Endothelial cell of umbilical vein (primary cell): Measurements from ENCODE around the gene SLC9C2. TPM values are rescaled to one million over a fixed set of nuclear protein-coding genes. Genes with fewer than 3 reads are reported as not detected.

Experiments used
- BruUV-seq: library from RNA; stranded (reverse); fragments of 400-500 nt; replicated peaks from 2 replicates; lab custom pipeline; 2021; lab: Mats Ljungman, UMichigan
- CTCF ChIA-PET: fragments of 300-600, 350-600 bp; sonication (Branson Sonifier 250); formaldehyde crosslinking; loops from one replicate; lab custom pipeline; 2021; ENCODE audit warnings: antibody characterized with exemption, inconsistent platforms; lab: Charles Lee
- POLR2A ChIA-PET: fragments of 300-600, 350-600 bp; sonication (Branson Sonifier 250); formaldehyde crosslinking; loops from one replicate; lab custom pipeline; 2021; ENCODE audit warnings: antibody characterized with exemption, inconsistent platforms; lab: Charles Lee
- DNase-seq: peaks from one replicate; pipeline ENCODE4 v3.0.0-alpha.2; 2011; ENCODE audit warnings: low read depth, low spot score
- FAIRE-seq: peaks from 2 replicates; lab custom pipeline; 2011; peaks lifted over from hg19 to GRCh38; lab: Jason Lieb, UNC
- H2AFZ ChIP-seq: 2 replicates; pipeline ENCODE4 v1.6.0; 2012; ENCODE audit warnings: low read depth, low read length, control low read depth, inconsistent platforms
- H3K27ac ChIP-seq: 2 replicates; pipeline ENCODE4 v1.5.1; 2011; ENCODE audit warnings: low read depth, mild to moderate bottlenecking, control low read depth, low read length, moderate library complexity; ENCODE audit not compliant: insufficient read depth
- H3K27me3 ChIP-seq, 2 experiments: 2 replicates each; pipeline versions ENCODE4 v1.6.0 to v1.6.1; 2011; ENCODE audit warnings: low read length in 2 of 2, mixed read lengths in 1 of 2; ENCODE audit not compliant: control insufficient read depth in 2 of 2, insufficient read depth in 2 of 2
- H3K36me3 ChIP-seq, 2 experiments: 2 replicates in 1 of 2; 3 replicates in 1 of 2; pipeline ENCODE4 v1.5.1; 2011; ENCODE audit warnings: low read length in 2 of 2, mild to moderate bottlenecking in 1 of 2, moderate library complexity in 1 of 2; ENCODE audit not compliant: control insufficient read depth in 2 of 2, insufficient read depth in 2 of 2; ENCODE audit errors: extremely low read depth in 1 of 2
- H3K4me1 ChIP-seq: 3 replicates; pipeline ENCODE4 v1.5.1; 2011; ENCODE audit warnings: mild to moderate bottlenecking, low read length; ENCODE audit not compliant: control insufficient read depth, insufficient read depth; ENCODE audit errors: extremely low read depth
- H3K4me2 ChIP-seq: 2 replicates; pipeline ENCODE4 v1.6.1; 2011; ENCODE audit warnings: low read length, control low read depth, mixed read lengths; ENCODE audit not compliant: insufficient read depth
- H3K4me3 ChIP-seq, 3 experiments: fragments of 200-600 bp in 1 of 3; sonication (generic), shearing (Covaris generic) in 1 of 3; replicated peaks in 1 of 3; 2 replicates each; pipeline ENCODE4 v1.5.1; 2011 to 2016; ENCODE audit warnings: control low read depth in 3 of 3, low read length in 3 of 3, mild to moderate bottlenecking in 2 of 3, inconsistent platforms in 1 of 3, low read depth in 1 of 3, moderate library complexity in 1 of 3; ENCODE audit not compliant: insufficient read depth in 1 of 3
- H3K79me2 ChIP-seq: 2 replicates; pipeline ENCODE4 v1.6.0; 2012; ENCODE audit warnings: low read length, inconsistent platforms; ENCODE audit not compliant: control insufficient read depth, insufficient read depth
- H3K9ac ChIP-seq: replicated peaks from 2 replicates; pipeline ENCODE3; 2011; ENCODE audit warnings: low read length, control low read depth; ENCODE audit not compliant: insufficient read depth; ENCODE audit errors: extremely low read depth
- H3K9me1 ChIP-seq: replicated peaks from 3 replicates; pipeline ENCODE4 v1.6.0; 2011; ENCODE audit warnings: mild to moderate bottlenecking, low read length; ENCODE audit not compliant: control insufficient read depth, insufficient read depth; ENCODE audit errors: extremely low read depth
- H3K9me3 ChIP-seq: replicated peaks from 2 replicates; pipeline ENCODE4 v1.5.1; 2012; ENCODE audit warnings: low read length, inconsistent platforms; ENCODE audit not compliant: control insufficient read depth, insufficient read depth
- H4K20me1 ChIP-seq: replicated peaks from 2 replicates; pipeline ENCODE3; 2011; ENCODE audit warnings: mild to moderate bottlenecking, low read length; ENCODE audit not compliant: control insufficient read depth, insufficient read depth; ENCODE audit errors: extremely low read depth
- CTCF ChIP-seq, 2 donors: IDR thresholded peaks; 1 replicate in 1 of 2; 2 replicates in 1 of 2; pipeline ENCODE4 v1.5.1; 2011; ENCODE audit warnings: low read length in 2 of 2, mild to moderate bottlenecking in 2 of 2, moderate library complexity in 2 of 2, control low read depth in 1 of 2, inconsistent platforms in 1 of 2, low read depth in 1 of 2; ENCODE audit not compliant: insufficient read depth in 1 of 2; ENCODE audit errors: extremely low read depth in 1 of 2
- EZH2 ChIP-seq: IDR thresholded peaks from 2 replicates; pipeline ENCODE4 v1.6.1; 2012; ENCODE audit warnings: borderline replicate concordance, low read depth, mild to moderate bottlenecking, moderate library complexity, low read length, inconsistent platforms; ENCODE audit not compliant: severe bottlenecking
- FOS ChIP-seq: IDR thresholded peaks from 2 replicates; pipeline ENCODE4 v1.6.1; 2011; ENCODE audit warnings: mild to moderate bottlenecking, low read length, moderate library complexity, borderline replicate concordance; ENCODE audit not compliant: insufficient read depth
- GATA2 ChIP-seq: IDR thresholded peaks from 2 replicates; pipeline ENCODE4 v1.7.0; 2011; ENCODE audit warnings: low read depth, mild to moderate bottlenecking, moderate library complexity, mixed read lengths, low read length; ENCODE audit not compliant: insufficient read length, insufficient read depth
- JUN ChIP-seq: IDR thresholded peaks from 2 replicates; pipeline ENCODE4 v1.6.1; 2011; ENCODE audit warnings: borderline replicate concordance, low read depth; ENCODE audit not compliant: insufficient read length, insufficient read depth
- MAX ChIP-seq: IDR thresholded peaks from 2 replicates; pipeline ENCODE4 v1.6.1; 2011; ENCODE audit not compliant: insufficient read depth, insufficient read length
- MYC ChIP-seq: IDR thresholded peaks from one replicate; pipeline ENCODE4 v1.6.1; 2011; ENCODE audit warnings: mild to moderate bottlenecking, low read depth, low read length
- POLR2A ChIP-seq: IDR thresholded peaks from 2 replicates; pipeline ENCODE4 v1.6.1; 2012; ENCODE audit warnings: low read depth, mild to moderate bottlenecking, control low read depth, low read length
- POLR2AphosphoS5 ChIP-seq: IDR thresholded peaks from 2 replicates; pipeline ENCODE4 v1.6.1; 2012; ENCODE audit warnings: low read depth, mild to moderate bottlenecking, control low read depth, low read length, moderate library complexity; ENCODE audit not compliant: insufficient read depth
- dilution Hi-C: fragments of 300-500 bp; cut with MboI; formaldehyde crosslinking; loops from one replicate; pipeline ENCODE4 v1.15.0; 2019; ENCODE audit warnings: low sequenced_read_pairs; ENCODE audit not compliant: extremely low pct_ligation_motif_present
- intact Hi-C: fragments of 100-400 bp; cut with micrococcal nuclease; formaldehyde crosslinking; loops from one replicate; pipeline ENCODE4 v1.10.0; 2022
- polyA plus RNA-seq, 4 experiments: library from polyadenylated mRNA; depleted of rRNA in 3 of 4; stranded (reverse) in 3 of 4; unstranded in 1 of 4; fragments of >200 nt; gene quantifications; 2 replicates each; pipeline versions ENCODE4 v1.2.1 to v1.2.3, GENCODE V29; 2011 to 2012; ENCODE audit warnings: missing spikeins in 1 of 4
- total RNA-seq: library from RNA; stranded (reverse); gene quantifications from 2 replicates; pipeline ENCODE4 v1.2.3, GENCODE V29; 2021

The SLC9C2 gene
- total and polyA plus RNA-seq, 2 donors (not counting 3 experiments of a cell fraction or from before 2014, with no cell fraction given) = 0.15 TPM; not detected in 1

GRCh38 chr1:173590557-173590956, 12.3 kb downstream of the SLC9C2 start:
- no TSS peak for BruUV-seq
- no peaks in the 10 kb centered on the region for H4K20me1 ChIP-seq
- no peak overlapping the region for H3K4me2 ChIP-seq
- no peaks in the 10 kb centered on the region for H3K9me1 ChIP-seq
- H3K9me3 ChIP-seq = no peaks in the 10 kb centered on the region
- CTCF ChIA-PET = interaction anchor here (0.9 to 1.6 kb wide), 3 partner anchors 8 to 18 kb away, joined by 3 read pairs; no protein-coding TSS in a partner anchor
- H2AFZ ChIP-seq = no peak overlapping the region
- dilution Hi-C loops (no loop called here), intact Hi-C loops (no loop called here)
- peak; percentile 12 for FAIRE-seq
- POLR2A ChIA-PET = interaction anchor here (0.6 kb wide), 1 partner anchor 12 kb away, joined by 4 read pairs; the partner anchor contains the start of gene SLC9C2
- no peaks in the 10 kb centered on the region for H3K4me1 ChIP-seq
- DNase-seq = no peak
- no peak overlapping the region for H3K9ac ChIP-seq
- no peak overlapping the region for H3K27ac ChIP-seq
- no peak overlapping the region for H3K4me3 ChIP-seq
- H3K36me3 ChIP-seq = no peaks in the 10 kb centered on the region
- no peaks in the 10 kb centered on the region for H3K27me3 ChIP-seq
- TF ChIP-seq POLR2AphosphoS5 (no peak), GATA2 (peak; percentile 75), POLR2A (no peak), JUN (peak; percentile 28)
- H3K79me2 ChIP-seq = no peaks in the 10 kb centered on the region

- POLR2A ChIA-PET = no interaction called here
- dilution Hi-C loops (no loop called here), intact Hi-C loops (no loop called here)
- H3K4me2 ChIP-seq = no peak overlapping the region
- no peak overlapping the region for H3K9ac ChIP-seq
- peaks cover 4 to 10% of the 10 kb centered on the region in 2 experiments for H3K27me3 ChIP-seq
- no peaks in the 10 kb centered on the region for H3K9me1 ChIP-seq
- no peaks in the 10 kb centered on the region for H3K9me3 ChIP-seq
- no peaks in the 10 kb centered on the region for H3K79me2 ChIP-seq
- DNase-seq (no peak), FAIRE-seq (no peak)
- CTCF ChIA-PET = interaction anchor here (0.8 to 1.7 kb wide), 3 partner anchors 11 to 23 kb away, joined by 3 read pairs; no protein-coding TSS in a partner anchor
- H3K4me1 ChIP-seq = no peaks in the 10 kb centered on the region
- H3K36me3 ChIP-seq = no peaks in the 10 kb centered on the region
- H2AFZ ChIP-seq = no peak overlapping the region
- BruUV-seq = no TSS peak
- H3K27ac ChIP-seq = no peak overlapping the region
- no peaks in the 10 kb centered on the region for H4K20me1 ChIP-seq
- H3K4me3 ChIP-seq = no peak overlapping the region
- TF ChIP-seq JUN = no peak
- no peak for TF ChIP-seq MYC
- TF ChIP-seq POLR2A = no peak
- no peak for TF ChIP-seq FOS
- TF ChIP-seq CTCF (IDR thresholded peaks at IDR 0.05; ENCODE audit: extremely low read depth in 1 of 2, insufficient read depth in 1 of 2, low read depth in 1 of 2, low read length in 2 of 2) = no peak
- no peak for TF ChIP-seq MAX
- no peak for TF ChIP-seq EZH2
- no peak for TF ChIP-seq GATA2
- no peak for TF ChIP-seq POLR2AphosphoS5
Measured at GRCh38 chr1:173581383-173582079, 21.3 kb downstream of the SLC9C2 start.
